Natural killer cell (primary cell): ENCODE data around the gene GZMM. TPM values are rescaled to one million over a fixed set of nuclear protein-coding genes. Genes with fewer than 3 reads are reported as not detected.

Experiments
- ATAC-seq, 3 donors: fragments of 150-1000 bp in 2 of 3; fragments of 200-7000 bp in 1 of 3; cut with Tn5 transposase; 1 replicate in 1 of 3; 2 replicates in 2 of 3; pipeline ENCODE4 v1.10.0; 2021; ENCODE audit warnings: mild to moderate bottlenecking in 2 of 3, moderate library complexity in 2 of 3
- DNase-seq, 2 donors: peaks; one replicate each; pipeline versions ENCODE4 v3.0.0 to v3.0.0-alpha.2; 2013 to 2021; ENCODE audit warnings: mixed read lengths in 1 of 2
- H3K27ac ChIP-seq: one replicate; pipeline ENCODE4 v1.5.1; 2013; ENCODE audit warnings: mild to moderate bottlenecking, low read length
- H3K27me3 ChIP-seq: one replicate; pipeline ENCODE4 v1.6.1; 2013; ENCODE audit warnings: low read length; ENCODE audit not compliant: control insufficient read depth, insufficient read depth
- H3K36me3 ChIP-seq: one replicate; pipeline ENCODE4 v1.6.1; 2013; ENCODE audit warnings: low read length; ENCODE audit not compliant: control insufficient read depth, insufficient read depth
- H3K4me1 ChIP-seq: one replicate; pipeline ENCODE4 v1.6.1; 2013; ENCODE audit warnings: low read length; ENCODE audit not compliant: control insufficient read depth, insufficient read depth
- H3K4me3 ChIP-seq: one replicate; pipeline ENCODE4 v1.5.1; 2013; ENCODE audit warnings: low read length
- H3K9me3 ChIP-seq: one replicate; pipeline ENCODE4 v1.6.1; 2013; ENCODE audit warnings: low read length; ENCODE audit not compliant: control insufficient read depth, insufficient read depth
- H3K27ac Mint-ChIP-seq, 2 donors: one replicate each; pipeline ENCODE4 v1.8.0; 2022; ENCODE audit warnings: mild to moderate bottlenecking in 2 of 2, mixed read lengths in 2 of 2, moderate library complexity in 1 of 2
- H3K27me3 Mint-ChIP-seq, 2 donors: one replicate each; pipeline ENCODE4 v1.8.0; 2022; ENCODE audit warnings: low read depth in 2 of 2, mixed read lengths in 2 of 2
- H3K36me3 Mint-ChIP-seq: one replicate; pipeline ENCODE4 v1.8.0; 2022; ENCODE audit warnings: mixed read lengths
- H3K4me1 Mint-ChIP-seq, 2 donors: one replicate each; pipeline ENCODE4 v1.8.0; 2022; ENCODE audit warnings: mixed read lengths in 2 of 2
- H3K4me3 Mint-ChIP-seq: one replicate; pipeline ENCODE4 v1.8.0; 2022; ENCODE audit warnings: mild to moderate bottlenecking, moderate library complexity, mixed read lengths
- H3K9me3 Mint-ChIP-seq, 2 donors: one replicate each; pipeline ENCODE4 v1.8.0; 2022; ENCODE audit warnings: mixed read lengths in 2 of 2
- WGBS: methylation state at CpG from one replicate; pipeline ENCODE4 v1.1.7; 2013; ENCODE audit warnings: missing lambda C conversion rate; ENCODE audit not compliant: insufficient coverage; 5-methylcytosine and 5-hydroxymethylcytosine counted together
- intact Hi-C: fragments of 100-400 bp; cut with micrococcal nuclease; formaldehyde crosslinking; loops from one replicate; pipeline ENCODE4 v1.14.2; 2022
- total RNA-seq, 4 donors: library from RNA; stranded (reverse); fragments of 120-200 nt in 1 of 4; gene quantifications; one replicate each; pipeline versions ENCODE4 v1.2.3 to v1.2.4, GENCODE V29; 2013 to 2022
- TF ChIP-seq, protein P1 (sequence below): fragments of 200-600 bp; IDR thresholded peaks from one replicate; pipeline ENCODE4 v1.8.0; 2022; ENCODE audit warnings: antibody characterized with exemption

The GZMM gene
- total RNA-seq, 3 donors from 2014 or later (not counting 1 experiment from before 2014, with no cell fraction given): 186 to 286 (median 253) TPM

DNA sequence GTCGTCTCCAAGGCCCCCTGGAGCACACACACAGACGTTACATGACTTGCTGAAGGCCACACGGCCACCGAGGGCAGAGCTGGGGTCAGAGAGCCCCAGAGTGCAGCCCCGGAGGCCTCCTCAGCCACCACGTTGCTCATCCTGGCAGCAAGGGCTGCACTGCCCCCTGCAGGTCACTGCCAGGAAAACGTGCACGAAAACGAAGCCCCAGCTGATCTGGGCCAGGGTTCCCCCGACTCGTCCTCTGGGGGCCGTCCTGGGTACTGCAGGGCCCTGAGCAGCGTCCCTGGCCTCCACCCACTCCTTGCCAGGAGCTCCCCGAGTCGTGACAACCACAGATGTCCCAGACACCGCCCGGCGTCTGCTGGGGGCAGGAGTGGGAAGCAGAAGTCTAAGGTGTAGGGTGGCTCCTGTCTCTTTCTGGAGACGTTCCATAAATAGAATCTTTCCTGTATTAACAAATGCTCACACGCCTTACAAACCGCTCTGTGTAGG is 33.2 kb upstream of the GZMM start:
- Mint-ChIP-seq H3K36me3 (no peaks in the 10 kb centered on the region), H3K4me1 (peaks cover 23 to 56% of the 10 kb centered on the region in 2 donors), H3K27ac (peak overlapping the region; percentile 99 to 100), H3K4me3 (peak overlapping the region; percentile 98), H3K27me3 (no peaks in the 10 kb centered on the region), H3K9me3 (no peaks in the 10 kb centered on the region)
- ATAC-seq (peak; percentile 46 to 75 (median 53)), DNase-seq (peak; percentile 95 to 98)
- intact Hi-C loops: loop anchor here (1.0 to 5.0 kb wide), 4 partner anchors 22 to 152 kb away; partner anchors contain the start of gene RNF126
- H3K27ac ChIP-seq: peak overlapping the region; percentile 98
- no peaks in the 10 kb centered on the region for H3K36me3 ChIP-seq
- TF ChIP-seq, protein P1, sequence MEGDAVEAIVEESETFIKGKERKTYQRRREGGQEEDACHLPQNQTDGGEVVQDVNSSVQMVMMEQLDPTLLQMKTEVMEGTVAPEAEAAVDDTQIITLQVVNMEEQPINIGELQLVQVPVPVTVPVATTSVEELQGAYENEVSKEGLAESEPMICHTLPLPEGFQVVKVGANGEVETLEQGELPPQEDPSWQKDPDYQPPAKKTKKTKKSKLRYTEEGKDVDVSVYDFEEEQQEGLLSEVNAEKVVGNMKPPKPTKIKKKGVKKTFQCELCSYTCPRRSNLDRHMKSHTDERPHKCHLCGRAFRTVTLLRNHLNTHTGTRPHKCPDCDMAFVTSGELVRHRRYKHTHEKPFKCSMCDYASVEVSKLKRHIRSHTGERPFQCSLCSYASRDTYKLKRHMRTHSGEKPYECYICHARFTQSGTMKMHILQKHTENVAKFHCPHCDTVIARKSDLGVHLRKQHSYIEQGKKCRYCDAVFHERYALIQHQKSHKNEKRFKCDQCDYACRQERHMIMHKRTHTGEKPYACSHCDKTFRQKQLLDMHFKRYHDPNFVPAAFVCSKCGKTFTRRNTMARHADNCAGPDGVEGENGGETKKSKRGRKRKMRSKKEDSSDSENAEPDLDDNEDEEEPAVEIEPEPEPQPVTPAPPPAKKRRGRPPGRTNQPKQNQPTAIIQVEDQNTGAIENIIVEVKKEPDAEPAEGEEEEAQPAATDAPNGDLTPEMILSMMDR: peak; percentile 100
- peak overlapping the region; percentile 48 for H3K4me3 ChIP-seq
- H3K27me3 ChIP-seq: no peaks in the 10 kb centered on the region
- H3K4me1 ChIP-seq: peaks cover 62% of the 10 kb centered on the region
- 2% methylated on average over 20 of the region's 21 CpGs for WGBS
- no peaks in the 10 kb centered on the region for H3K9me3 ChIP-seq

DNA sequence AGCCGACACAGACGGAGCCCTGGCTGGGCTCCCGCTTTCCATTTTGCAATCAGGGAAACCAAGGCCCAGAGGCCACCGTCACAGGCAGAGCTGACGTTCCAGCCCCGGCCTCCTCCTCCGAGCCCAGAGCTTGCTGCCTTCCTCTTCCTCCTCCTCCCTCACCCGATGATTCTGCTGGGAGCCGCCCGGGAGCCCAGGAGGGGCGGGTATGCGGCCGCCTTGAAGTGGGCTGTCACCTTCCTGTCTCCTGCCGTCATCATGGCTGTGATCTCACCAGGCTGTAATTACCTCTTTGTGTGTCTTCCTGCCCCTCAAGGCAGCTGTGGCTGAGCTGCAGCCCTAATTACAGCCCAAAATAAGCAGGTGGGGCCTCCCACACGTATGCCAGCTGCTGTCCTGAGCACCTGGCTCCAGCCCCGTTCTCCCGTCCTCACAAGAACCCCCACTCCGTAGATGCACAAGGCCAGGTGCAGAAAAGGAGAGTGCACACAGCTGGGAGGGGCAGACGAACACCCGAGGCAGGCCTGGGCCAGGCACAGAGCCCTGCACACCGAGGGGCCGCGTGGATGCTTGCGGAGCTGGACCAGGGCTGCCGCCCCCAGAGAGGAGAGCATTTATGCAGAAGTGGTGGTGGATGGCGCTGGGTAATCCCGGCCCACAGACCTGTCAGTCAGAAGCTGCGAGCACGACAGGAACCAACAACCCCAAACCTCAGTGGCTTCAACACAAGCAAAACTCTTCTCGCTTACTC is 32.6 kb upstream of the GZMM start:
- Mint-ChIP-seq H3K36me3 (no peaks in the 10 kb centered on the region), H3K27ac (peak overlapping the region; percentile 99 to 100), H3K27me3 (no peaks in the 10 kb centered on the region), H3K4me3 (peak overlapping the region; percentile 98), H3K4me1 (peaks cover 23 to 53% of the 10 kb centered on the region in 2 donors), H3K9me3 (no peaks in the 10 kb centered on the region)
- TF ChIP-seq, protein P1: no peak
- Histone ChIP-seq H3K27ac (peak overlapping the region; percentile 98), H3K27me3 (no peaks in the 10 kb centered on the region), H3K4me3 (peak overlapping the region; percentile 48), H3K9me3 (no peaks in the 10 kb centered on the region), H3K36me3 (no peaks in the 10 kb centered on the region), H3K4me1 (peaks cover 57% of the 10 kb centered on the region)
- DNase-seq (peak; percentile 77 to 96), ATAC-seq (peak; percentile 47 to 67 (median 58))
- under 1% methylated on average over 29 of the region's 30 CpGs for WGBS
- intact Hi-C loops: loop anchor here (1.0 to 5.0 kb wide), 4 partner anchors 22 to 151 kb away; partner anchors contain the start of gene RNF126

DNA sequence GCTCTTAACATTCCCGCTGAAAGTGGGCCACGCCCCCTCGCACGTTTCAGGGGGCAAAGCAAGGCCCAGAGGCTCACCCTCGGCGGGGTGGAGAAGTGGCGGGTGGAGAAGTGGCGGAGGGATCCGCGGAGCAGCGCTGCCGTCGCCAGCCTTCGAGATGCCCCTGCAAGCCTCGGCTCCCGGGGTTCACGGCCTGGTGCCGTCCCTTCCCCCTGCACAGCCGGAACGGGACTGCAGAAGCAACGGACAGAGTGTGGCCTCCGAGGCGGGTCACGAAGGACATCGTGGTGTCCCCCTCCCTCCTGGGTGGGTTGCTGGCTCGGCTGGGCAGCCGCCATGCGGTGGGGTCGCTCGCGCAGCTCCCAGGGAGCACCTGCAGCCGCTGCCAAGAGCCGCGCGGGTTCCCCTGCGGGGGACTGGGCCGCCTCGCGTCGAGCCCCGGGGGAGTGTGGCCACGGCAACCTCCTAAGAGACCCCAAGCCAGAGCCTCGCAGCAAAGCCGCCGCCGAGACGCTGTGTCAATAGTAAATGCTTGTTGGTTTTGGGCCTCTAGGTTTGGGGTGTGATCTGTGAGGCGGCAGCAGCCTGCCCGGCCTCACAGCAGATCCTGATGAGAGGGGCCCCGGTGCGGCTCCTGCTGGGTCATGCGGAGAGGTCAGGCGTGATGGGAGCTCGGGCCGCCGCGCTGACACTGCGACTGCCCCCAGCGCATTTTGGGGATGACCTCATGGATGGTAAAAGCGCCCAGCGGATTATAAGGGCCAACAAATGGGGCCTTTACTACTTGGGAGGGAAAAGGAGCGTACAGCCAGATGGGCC is 31.1 kb upstream of the GZMM start:
- intact Hi-C loops: loop anchor here (5.0 kb wide), 1 partner anchor 150 kb away; the partner anchor contains the start of gene RNF126
- H3K27me3 ChIP-seq: no peaks in the 10 kb centered on the region
- no peak for ATAC-seq
- DNase-seq: no peak
- TF ChIP-seq, protein P1: no peak
- peak overlapping the region; percentile 99 to 100 for H3K27ac Mint-ChIP-seq
- no peaks in the 10 kb centered on the region for H3K9me3 ChIP-seq
- peaks cover 52% of the 10 kb centered on the region for H3K4me1 ChIP-seq
- H3K4me3 Mint-ChIP-seq: no peak overlapping the region
- no peak overlapping the region for H3K4me3 ChIP-seq
- H3K9me3 Mint-ChIP-seq: no peaks in the 10 kb centered on the region
- H3K27ac ChIP-seq: peak overlapping the region; percentile 98
- 75% methylated on average over 62 of the region's 62 CpGs for WGBS
- H3K36me3 Mint-ChIP-seq: no peaks in the 10 kb centered on the region
- H3K27me3 Mint-ChIP-seq: no peaks in the 10 kb centered on the region
- H3K4me1 Mint-ChIP-seq: peaks cover 27 to 49% of the 10 kb centered on the region in 2 donors
- no peaks in the 10 kb centered on the region for H3K36me3 ChIP-seq
